NCI-H526 treated with DMSO at 0.1 percent for 48 hours (cell line): ENCODE results near the gene LBX1.

Source experiments
- DNase-seq: peaks from one replicate; lab custom pipeline; 2025; lab: John Stamatoyannopoulos, UW

LBX1 gene

DNA sequence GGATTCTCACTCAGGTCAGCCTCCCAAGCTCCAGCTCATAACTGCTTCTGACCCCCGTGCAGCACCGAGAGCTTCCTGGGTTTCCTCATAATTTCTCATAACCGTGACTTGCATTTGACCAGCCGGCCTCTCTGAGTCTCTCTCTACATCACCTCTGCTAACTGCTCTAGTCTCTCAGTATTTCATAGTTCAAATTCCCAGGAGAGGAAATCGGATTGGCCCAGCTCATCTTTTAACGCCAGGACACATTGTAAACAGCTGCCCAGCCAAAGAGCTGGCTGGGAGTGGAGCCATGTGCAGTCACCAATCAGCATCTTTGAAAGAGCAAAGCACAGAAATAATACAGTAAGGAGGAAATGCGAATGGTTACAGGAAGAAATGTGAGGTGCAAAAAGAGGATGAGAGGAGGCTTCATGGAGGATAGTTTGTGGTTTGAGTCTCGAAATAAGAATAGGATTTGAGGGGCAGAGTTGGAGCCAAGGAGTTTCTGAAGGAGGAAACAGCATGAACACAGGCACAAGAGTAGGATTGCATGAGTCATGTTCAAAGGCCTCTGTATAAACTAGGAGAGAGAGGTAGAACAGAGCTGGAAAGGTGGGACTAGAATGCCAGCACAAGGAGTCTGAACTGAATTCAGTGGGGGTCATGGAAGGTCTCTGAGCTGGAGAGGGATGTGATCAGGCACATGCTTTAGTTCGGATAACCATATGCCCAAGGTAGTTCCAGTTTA is 15.2 kb upstream of the LBX1 start:
- no peak for DNase-seq

DNA sequence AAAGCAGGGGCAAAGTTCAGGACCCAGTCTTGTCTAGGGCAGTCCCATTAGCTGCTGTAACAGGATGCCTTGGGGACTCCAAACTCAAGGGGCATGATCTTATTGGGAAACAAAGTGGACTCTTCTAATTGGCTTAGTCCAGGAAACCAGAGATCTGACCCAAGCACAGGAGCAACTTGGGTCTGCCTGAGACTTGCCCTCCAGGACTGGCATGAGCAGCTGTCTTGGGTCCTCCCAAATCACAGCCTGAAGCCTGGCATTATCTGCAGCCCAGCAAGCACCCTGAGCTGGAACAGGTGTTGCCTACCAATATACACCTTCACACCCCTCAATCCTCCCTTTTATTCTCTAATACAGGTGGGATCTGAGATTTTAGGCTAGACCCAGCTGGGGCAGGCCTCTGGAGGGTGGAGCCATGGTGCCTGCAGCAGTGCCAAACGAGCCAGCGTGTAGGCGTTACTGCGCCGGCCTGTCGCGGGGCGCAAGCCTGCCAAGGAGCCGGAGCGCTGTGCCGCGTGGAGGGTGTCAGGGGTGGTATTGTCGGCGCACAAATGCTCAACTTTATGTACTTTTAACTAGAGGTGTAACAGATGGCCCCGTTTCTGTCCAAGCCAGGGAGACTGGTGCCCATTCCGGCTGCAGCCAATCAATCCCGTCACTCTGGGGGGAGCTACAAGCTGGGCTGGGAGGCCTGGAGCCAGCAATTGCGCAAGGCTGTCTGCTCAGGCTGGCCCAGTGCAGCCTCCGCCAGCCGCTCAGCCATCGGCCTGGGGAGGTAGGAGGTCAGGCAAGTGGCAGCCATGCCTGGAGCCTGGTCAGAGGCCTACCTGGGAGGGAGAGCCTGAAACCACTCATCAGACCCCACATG is 12.8 kb upstream of the LBX1 start:
- no peak for DNase-seq

DNA sequence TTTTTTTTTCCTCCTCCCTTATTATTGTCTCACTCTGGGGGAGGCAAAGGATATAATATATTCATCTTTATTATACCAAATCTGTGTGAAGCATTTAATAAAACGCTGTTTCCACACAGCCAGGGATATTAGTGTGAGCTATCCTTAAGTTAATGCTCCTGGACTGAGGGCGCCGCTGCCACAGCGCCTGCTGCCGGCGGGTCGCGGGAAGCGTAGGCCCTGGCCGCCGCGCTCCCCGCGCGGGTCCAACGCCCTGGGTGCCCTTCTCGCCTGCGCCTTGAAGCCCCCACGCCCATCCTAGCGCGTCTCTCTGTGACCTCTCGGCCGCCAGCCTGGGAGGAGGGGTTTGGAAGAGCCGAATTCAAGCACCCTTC is 9.5 kb upstream of the LBX1 start:
- DNase-seq: no peak

DNA sequence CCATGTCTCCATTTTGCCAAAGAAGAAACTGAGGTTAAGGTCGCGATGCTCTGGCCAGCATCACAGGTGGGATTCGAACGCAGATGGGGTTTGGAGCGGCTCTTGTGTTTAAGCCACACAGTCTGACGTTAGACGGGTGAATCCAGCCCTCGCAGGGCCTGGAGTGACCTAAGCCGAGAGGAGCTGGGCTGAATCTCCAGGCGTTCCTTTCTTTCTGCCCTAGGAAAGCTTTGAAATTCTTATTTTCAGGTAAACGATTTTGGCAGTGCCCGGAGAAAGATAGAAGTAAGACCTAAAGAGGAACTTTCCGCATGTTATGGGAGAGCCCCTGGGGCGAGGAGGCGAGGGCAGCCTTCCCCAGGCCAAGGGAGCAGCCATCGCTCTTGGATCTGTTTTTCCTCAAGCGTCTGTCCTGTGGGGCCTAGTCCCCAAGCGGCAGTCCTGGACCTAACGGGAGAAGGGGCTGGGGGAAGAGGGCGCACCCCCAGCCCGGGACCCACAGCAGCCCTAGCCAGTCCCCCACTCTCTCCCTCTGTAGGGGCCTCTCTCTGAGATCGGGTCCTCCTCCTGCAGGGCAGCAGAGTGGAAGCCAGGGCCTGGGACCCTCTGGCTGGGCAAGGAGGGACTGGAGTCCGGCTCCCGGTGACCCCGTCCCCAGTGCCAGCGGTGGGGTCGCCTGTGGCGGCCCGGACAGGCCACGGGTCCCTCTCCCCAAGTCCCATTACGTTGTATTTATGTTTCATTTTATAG is 8.9 kb upstream of the LBX1 start:
- no peak for DNase-seq

DNA sequence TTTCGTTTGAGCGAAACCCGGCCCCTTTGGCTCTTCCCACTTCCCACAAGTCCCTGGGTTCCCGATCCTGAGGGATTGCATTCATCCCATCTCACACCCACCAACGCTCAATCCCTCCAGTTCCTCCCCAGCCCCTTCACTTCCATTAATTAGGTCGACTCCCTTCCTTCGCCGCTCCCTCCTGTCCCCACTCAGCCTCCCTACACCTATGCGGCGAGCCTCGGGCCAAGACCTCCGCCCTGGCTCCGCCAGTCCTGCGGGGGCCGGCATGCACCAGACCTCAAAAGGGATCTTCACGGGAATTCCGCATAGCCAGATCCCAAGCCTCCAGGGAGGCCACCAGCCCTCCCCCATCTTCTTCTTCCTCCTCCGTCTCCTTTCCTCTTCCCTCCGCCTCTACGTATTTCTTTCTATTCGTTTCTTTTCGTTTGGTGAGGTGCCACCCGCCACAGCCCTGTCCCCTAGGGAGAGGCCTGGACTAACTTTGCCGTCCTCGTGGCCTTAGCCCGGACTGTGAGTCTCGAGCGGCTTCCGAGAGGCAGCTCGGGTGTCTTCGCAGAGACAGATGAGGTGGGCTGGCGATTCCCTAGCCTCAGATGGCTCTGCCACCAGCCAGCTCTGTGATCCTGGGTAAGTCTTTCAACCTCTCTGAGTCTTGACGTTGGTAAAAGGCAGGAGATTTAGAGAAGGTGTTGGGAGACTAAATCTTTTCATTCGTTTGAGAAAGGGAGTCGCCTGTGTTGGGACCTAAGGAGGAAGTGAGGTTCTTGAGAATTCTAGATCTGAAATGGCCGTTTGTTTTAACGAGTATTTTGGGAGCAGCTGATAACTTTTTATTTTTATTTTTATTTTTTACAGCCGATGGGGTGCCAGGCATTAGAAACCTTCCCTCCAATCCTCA is 8.1 kb upstream of the LBX1 start:
- DNase-seq: no peak

DNA sequence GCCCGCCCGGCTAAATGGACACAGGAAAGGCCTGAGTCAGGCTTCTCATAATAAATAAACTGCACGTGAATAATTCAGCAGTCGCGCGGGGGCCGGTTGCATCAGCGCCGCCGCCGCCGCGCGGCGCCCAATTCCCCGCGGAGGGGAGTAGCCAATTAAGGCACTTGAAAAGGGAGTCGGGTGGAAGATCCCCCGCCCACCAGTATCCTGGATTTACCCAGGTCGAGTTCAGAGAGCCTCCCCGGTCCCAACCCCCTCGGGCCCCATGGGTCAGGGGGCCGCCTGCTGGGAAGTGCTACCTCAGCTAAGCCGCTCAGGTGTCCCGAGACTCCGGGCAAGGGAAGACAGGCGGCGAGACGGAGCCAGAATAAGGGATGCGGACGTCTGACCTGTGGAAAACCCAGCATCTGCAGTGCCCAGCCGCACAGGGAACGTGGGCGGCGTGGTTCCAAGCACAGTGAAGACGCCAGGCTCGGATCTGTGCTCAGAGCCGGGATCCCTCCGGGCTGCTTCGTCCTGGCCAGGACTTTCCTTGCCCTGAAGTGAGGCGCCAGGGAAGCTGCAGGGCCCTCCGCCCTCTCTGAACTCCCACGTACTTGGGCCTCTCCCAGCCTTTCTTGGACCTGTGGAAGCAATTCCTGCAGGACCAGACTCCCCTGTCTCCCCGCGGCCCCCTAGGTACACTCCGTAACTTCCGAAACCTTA is 7.3 kb upstream of the LBX1 start:
- DNase-seq: no peak

DNA sequence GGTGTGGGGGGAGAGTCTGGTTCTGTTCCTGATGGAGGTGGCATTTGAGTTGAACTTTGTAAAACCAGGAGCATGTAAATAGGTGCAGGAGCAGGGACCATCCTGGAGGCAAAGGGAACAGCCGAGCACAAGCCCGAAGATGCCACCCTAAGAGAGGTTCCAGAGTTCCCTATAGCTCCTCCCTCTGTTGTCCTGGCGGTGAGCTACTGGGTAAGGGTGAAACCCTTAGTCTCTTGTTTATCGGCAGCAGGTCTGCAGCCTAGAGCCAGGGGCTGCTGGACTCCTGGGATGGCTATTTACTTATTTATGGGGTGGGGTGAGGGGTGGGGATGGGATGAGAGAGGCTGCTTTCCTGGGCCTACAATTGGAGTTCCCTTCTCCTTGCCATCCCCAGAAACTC is 6.5 kb upstream of the LBX1 start:
- no peak for DNase-seq

DNA sequence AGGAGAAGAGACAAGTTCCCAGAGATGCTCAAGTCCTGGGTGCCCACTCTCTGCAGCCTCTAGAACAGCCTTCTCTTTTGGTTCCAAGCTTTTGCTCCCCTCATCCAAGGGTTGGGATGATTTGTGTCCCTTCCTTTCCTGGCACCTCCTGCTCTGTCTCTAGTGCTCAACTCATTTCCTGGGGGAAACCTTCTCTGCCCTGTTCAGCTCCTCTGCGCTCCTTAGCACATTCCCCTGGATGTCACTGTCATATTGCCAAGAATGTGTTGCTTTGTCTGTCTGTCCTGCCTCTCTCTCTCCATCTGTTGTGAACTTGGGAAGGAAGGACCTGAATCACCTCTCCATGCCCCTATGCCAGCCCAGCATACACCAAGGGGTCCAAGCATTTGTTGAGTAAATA is 5.1 kb upstream of the LBX1 start:
- DNase-seq: no peak

DNA sequence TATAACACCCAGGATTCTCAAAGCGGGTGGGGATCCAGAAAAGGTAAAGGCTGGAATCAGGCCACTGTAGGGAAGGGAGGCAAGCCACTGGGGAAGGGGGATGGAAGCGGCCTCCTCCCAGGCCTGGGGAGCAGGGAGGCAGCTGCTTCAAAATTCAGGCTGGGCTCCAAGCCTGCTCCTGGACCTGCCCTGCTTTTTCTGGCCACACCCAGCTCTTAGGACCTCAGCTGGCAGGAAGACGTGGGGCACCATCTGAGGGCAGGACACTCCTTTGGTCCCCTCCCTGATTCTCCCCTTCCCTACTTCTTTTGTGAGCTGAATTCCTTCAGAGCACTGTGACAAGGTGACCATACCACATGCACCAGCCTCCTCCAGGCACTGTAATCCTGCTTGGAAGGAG is 4.6 kb upstream of the LBX1 start:
- no peak for DNase-seq

DNA sequence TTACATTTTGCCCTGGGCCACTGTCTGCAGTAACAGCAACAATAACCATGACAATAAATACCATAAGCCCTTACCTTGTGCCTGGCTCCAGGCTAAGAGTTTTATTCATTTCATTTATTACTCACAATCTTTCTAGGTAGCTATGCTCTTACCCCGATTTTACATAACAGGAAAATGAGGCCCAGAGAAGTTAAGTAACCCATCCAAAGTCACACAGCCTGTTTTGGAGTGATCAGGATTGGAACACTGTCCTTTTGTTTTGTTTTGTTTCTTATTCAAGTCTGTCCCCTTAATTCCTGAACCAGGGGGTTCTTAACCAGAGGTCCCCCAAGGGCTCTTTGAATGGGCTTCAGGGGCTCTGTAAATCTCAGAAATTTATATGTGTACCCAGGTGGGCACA is 4.2 kb upstream of the LBX1 start:
- no peak for DNase-seq

DNA sequence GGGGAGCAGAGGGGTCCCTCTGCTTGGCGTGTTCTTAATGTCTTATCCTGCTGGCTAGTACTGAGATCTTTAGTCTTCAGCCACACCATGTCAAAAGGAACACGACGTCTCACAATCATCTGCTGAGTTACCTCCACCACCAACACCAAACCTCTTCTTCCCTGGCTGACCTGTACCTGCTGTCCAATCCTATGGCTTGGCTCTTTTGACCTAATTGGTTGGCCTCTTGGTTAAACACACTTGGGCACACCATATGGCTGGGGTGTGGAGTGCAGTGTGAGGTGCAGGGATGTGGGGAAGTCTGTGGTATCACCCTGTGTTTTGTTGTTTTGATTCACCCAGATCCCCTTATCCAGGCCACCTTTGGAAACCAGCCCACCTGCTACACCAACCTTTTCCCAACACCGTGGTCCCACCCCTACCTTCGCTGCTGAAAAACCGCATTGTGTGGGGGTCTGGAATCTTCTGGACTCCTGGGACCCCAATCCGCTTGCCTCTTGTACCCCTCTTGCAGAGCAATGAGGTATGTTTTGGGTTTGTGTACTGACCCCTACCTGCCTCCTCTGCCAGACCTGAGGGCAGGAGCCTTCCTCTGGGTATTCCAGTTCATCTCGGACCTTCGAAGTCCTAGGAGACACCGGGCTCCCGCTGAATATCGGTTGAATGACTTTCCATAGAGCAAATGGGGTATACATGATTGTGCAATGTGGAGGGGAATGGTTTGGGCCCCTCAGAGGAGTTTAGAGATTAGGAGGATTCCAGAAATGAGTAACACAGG is 2.8 kb upstream of the LBX1 start:
- DNase-seq: no peak

DNA sequence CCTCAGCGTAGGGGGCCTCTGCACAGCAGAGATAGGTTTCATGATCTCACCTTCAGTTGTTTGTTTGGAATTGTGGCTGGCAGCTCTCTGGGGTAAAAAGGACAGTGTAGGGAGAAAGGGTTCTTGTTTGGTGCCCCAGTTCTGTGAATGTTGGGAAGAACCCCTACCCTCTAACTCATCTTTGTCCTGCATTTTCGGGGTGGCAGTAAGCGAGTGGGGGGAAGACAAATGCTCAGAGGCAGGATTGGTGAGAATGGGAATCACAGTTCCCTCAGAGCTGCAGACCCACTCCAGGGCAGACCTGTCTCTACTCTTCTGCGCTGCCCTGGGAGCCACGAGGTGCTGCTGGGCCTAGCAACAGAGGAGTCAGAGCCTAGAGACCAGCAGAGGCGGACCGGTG is 1.8 kb upstream of the LBX1 start:
- no peak for DNase-seq

DNA sequence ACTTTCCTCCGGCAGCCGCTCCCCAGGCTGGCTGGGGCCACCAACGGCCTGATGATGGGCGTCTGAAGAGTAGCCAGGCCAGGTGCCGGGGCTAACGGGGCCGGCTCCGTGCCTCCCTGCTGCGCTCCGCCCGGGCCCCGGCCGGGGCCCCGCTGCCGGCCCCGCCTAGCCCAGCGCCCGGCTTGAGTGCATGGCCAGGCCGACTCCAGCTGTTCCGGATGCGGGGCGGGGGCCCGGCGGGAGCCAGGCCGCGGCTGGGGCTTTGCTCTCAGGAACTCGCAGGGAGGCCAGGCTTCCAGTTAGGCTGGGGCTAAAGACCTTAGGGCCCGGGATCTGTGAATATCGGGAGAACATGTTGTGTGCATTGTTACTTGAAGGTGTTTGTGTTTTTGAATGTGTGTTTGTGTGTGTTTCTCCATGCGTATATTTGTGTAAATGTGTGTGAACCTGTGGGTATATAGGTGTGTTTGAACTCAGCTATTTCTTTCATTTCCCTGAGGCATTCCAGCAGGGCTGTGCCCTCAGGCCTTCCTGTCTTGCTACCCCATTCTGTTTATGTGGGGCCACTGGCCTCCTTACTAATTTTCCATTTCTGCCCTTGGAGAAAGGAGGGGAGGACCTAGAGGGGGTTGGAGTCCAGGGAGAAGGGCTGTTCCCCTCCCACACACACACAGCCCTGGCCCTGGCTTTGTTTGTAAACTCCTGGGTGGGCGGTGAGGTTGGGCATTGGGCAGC is 1.1 kb upstream of the LBX1 start:
- DNase-seq: no peak

DNA sequence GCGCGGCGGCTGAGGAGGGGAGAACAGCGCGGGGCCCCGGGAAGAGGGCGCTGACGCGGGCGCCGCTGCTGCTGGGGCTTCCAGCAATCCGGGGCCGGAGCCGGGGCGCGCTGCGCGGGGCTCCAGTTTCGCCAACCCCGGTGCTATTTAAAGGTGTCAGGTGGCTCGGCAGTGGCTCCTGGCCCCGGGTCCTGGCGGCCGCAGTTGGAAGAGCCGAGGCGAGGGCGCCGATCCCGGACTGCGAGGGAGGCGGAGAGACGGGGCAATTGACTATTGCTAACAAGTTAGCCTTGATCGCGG is 347 bp downstream of the LBX1 start:
- DNase-seq: no peak

DNA sequence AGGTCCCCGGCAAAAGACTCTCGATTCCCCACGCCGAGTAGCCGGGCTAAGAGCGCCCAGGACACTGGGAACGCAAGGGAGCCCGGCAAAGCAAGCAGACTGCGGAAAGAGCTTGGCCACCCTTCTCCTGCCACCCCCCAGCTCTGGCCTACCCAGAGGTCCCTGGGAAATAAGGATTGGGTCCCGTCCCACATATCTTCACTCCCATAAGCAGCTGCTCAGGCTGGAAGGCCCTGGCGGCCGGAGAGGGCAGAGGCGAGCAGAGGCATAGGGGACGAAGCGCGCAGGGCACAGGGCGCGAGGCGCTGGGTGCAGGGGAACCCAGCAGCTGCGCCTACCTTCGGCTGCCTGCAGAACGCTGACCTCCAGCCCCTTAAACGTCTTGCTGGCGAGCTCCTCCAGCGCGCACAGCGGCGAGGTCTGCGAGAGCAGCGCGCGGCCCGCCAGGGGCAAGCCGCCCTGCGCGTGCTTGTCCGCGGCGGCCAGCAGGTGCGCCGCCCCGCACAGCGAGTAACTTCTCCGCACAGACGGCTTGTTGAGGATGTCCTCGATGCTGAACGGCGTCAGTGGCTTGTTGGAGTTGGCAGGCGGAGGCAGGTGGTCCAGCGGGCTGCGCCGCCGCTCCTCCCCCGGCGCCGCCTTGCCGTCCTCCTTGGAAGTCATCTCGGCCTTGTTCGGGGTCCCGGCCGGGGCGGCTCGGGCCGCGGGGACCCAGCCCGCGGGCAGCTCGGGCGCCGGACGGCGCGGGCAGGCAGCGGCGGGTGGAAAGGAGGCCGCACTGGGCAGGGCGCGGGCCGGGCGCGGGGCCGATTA is 904 bp downstream of the LBX1 start:
- peak; percentile 6 for DNase-seq

DNA sequence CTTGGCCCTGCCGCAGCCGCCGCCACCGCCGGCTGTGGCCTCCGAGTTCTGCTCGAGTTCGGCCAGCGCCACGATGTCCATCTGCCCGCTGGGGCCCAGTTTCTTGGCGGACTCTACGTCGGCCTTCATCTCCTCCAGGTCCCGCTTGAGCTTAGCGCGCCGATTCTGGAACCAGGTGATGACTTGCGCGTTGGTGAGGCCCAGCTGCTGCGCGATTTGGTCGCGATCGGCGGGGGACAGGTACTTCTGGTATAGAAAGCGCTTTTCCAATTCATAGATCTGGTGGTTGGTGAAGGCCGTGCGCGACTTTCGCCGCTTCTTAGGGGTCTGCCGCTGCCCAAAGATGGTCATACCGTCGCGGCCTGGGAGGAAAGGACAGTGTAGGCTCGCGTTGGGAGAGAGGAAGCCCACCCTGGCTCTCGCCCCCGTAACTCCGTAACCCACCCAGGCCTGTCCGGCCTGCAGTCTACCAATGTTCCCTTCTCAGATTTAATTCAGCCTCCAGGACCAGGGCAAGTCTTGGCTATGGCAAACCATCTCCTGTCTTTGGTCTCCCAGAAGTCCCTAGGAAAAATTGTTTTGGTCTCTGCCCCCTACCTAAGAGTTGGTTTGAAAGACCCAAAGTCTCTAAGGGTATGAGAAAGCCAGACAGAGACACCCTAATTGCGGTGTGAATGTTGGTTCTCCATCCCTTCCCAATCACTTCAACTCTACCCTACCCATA is 1.7 kb downstream of the LBX1 start:
- DNase-seq: no peak

DNA sequence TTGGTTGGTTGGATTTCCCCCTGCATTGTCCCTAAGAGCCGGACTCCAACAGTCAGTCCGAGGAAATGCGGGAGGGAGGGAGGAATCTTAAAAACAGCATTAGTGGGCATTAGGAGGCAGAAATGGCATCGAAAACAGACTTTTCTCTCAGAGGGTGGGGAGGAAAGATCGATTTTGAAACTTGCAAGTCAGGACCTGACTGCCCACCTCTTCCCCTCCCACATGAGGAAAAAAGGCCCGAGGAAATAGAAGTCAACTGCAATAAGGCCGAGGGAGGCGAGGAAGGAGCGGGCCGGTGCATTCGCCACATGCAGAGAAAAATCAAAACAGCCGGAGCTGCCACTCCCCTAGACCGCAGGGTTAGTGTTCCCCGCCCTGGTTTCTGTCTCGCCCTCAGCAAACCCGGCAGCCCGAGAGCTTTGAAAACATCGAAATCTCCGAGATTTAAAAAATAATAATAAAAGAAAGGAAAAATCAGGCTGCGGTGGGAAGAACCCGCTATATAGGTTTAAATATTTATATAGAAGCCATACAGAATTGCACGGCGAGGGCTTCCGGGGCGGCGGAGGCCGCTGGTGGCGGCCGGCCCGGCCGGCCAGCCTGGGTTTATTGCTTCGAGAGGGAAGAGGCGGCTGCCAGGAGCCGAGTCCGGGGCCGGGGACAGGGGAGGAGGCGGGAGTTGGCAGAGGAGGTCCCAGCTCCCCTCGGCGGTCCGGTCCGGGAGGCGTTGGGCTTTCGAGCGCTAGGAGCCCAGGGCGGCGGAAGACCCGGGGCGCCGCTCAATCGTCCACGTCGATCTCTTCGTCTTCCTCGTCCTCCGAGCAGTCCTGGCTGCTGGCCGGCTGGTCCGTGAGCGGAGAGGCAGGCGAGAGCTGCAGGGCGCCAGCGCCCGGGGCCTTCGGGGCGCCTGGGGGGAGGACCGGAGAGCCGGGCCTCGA is 2.5 kb downstream of the LBX1 start:
- no peak for DNase-seq
